Activated T-helper 17 cell treated with anti-CD3 and anti-CD28 coated beads, Interleukin-2, amount 50 U/mL, for 72 hours (primary cell): ENCODE results near the gene SEC61B. TPM values are rescaled to one million over a fixed set of nuclear protein-coding genes. Genes with fewer than 3 reads are reported as not detected.
"Not testable (repeated sequence)": the region's sequence is repeated elsewhere in the genome, so short reads cannot be mapped to it uniquely, and the experiment has no call there.

Experiments used
- ATAC-seq: fragments of 150-1000 bp; cut with Tn5 transposase; replicated peaks from 2 replicates; pipeline ENCODE4 v1.10.0; 2021; ENCODE audit warnings: mild to moderate bottlenecking, moderate library complexity
- H3K27ac Mint-ChIP-seq: one replicate; pipeline ENCODE4 v1.8.0; 2022; ENCODE audit warnings: mixed read lengths
- H3K27me3 Mint-ChIP-seq: one replicate; pipeline ENCODE4 v1.8.0; 2022; ENCODE audit warnings: mixed read lengths
- H3K36me3 Mint-ChIP-seq: one replicate; pipeline ENCODE4 v1.8.0; 2022; ENCODE audit warnings: low read depth, mild to moderate bottlenecking, mixed read lengths
- H3K4me1 Mint-ChIP-seq: one replicate; pipeline ENCODE4 v1.8.0; 2022; ENCODE audit warnings: mixed read lengths
- H3K4me3 Mint-ChIP-seq: one replicate; pipeline ENCODE4 v1.8.0; 2022; ENCODE audit warnings: mild to moderate bottlenecking, mixed read lengths
- H3K9me3 Mint-ChIP-seq: one replicate; pipeline ENCODE4 v1.8.0; 2022; ENCODE audit warnings: mixed read lengths
- total RNA-seq, 2 donors: library from RNA; stranded (reverse); gene quantifications; one replicate each; pipeline ENCODE4 v1.2.3, GENCODE V29; 2022

SEC61B gene
- total RNA-seq, 2 donors from 2014 or later = 80.0 to 128 TPM

GRCh38 chr9:99184475-99185347 lies 37.4 kb upstream of the SEC61B start:
- Mint-ChIP-seq H3K4me1 (peaks cover 29% of the 10 kb centered on the region), H3K27ac (peak overlapping the region; percentile 61), H3K36me3 (no peaks in the 10 kb centered on the region), H3K9me3 (no peaks in the 10 kb centered on the region), H3K4me3 (peak overlapping the region; percentile 38), H3K27me3 (peaks cover 6% of the 10 kb centered on the region)
- peak; percentile 62 for ATAC-seq

- no peak for ATAC-seq
- no peaks in the 10 kb centered on the region for H3K36me3 Mint-ChIP-seq
- no peaks in the 10 kb centered on the region for H3K9me3 Mint-ChIP-seq
- H3K27ac Mint-ChIP-seq = no peak overlapping the region
- no peak overlapping the region for H3K4me3 Mint-ChIP-seq
- H3K4me1 Mint-ChIP-seq = peaks cover 25% of the 10 kb centered on the region
- H3K27me3 Mint-ChIP-seq = peaks cover 6% of the 10 kb centered on the region
Measured at GRCh38 chr9:99185348-99185632, 36.8 kb upstream of the SEC61B start.

GRCh38 chr9:99185934-99186333 lies 36.1 kb upstream of the SEC61B start:
- H3K9me3 Mint-ChIP-seq = no peaks in the 10 kb centered on the region
- H3K4me1 Mint-ChIP-seq = peaks cover 20% of the 10 kb centered on the region
- ATAC-seq = no peak
- no peaks in the 10 kb centered on the region for H3K36me3 Mint-ChIP-seq
- H3K4me3 Mint-ChIP-seq = no peak overlapping the region
- H3K27ac Mint-ChIP-seq = no peak overlapping the region
- peaks cover 8% of the 10 kb centered on the region for H3K27me3 Mint-ChIP-seq

- no peak for ATAC-seq
- H3K27me3 Mint-ChIP-seq = peaks cover 16% of the 10 kb centered on the region
- H3K4me1 Mint-ChIP-seq = peaks cover 9% of the 10 kb centered on the region
- no peaks in the 10 kb centered on the region for H3K36me3 Mint-ChIP-seq
- H3K27ac Mint-ChIP-seq = no peak overlapping the region
- H3K4me3 Mint-ChIP-seq = no peak overlapping the region
- H3K9me3 Mint-ChIP-seq = no peaks in the 10 kb centered on the region
Measured at GRCh38 chr9:99187311-99187710, 34.8 kb upstream of the SEC61B start.

- Mint-ChIP-seq H3K4me3 (no peak overlapping the region), H3K27me3 (peaks cover 16% of the 10 kb centered on the region), H3K27ac (no peak overlapping the region), H3K36me3 (no peaks in the 10 kb centered on the region), H3K4me1 (peaks cover 5% of the 10 kb centered on the region), H3K9me3 (no peaks in the 10 kb centered on the region)
- no peak for ATAC-seq
Measured at GRCh38 chr9:99189186-99189585, 32.9 kb upstream of the SEC61B start.

- H3K27ac Mint-ChIP-seq = no peak overlapping the region
- H3K36me3 Mint-ChIP-seq = no peaks in the 10 kb centered on the region
- no peak for ATAC-seq
- H3K4me3 Mint-ChIP-seq = no peak overlapping the region
- no peaks in the 10 kb centered on the region for H3K4me1 Mint-ChIP-seq
- H3K9me3 Mint-ChIP-seq = no peaks in the 10 kb centered on the region
- peaks cover 16% of the 10 kb centered on the region for H3K27me3 Mint-ChIP-seq
Measured at GRCh38 chr9:99189887-99190596, 32.0 kb upstream of the SEC61B start.

GRCh38 chr9:99190597-99191283 lies 31.3 kb upstream of the SEC61B start:
- no peak overlapping the region for H3K4me3 Mint-ChIP-seq
- no peak overlapping the region for H3K27ac Mint-ChIP-seq
- H3K27me3 Mint-ChIP-seq = peaks cover 16% of the 10 kb centered on the region
- no peaks in the 10 kb centered on the region for H3K36me3 Mint-ChIP-seq
- no peak for ATAC-seq
- H3K9me3 Mint-ChIP-seq = no peaks in the 10 kb centered on the region
- H3K4me1 Mint-ChIP-seq = no peaks in the 10 kb centered on the region

GRCh38 chr9:99192786-99193465 lies 29.2 kb upstream of the SEC61B start:
- Mint-ChIP-seq H3K4me3 (no peak overlapping the region), H3K9me3 (no peaks in the 10 kb centered on the region), H3K27me3 (peaks cover 16% of the 10 kb centered on the region), H3K27ac (no peak overlapping the region), H3K36me3 (no peaks in the 10 kb centered on the region), H3K4me1 (no peaks in the 10 kb centered on the region)
- no peak for ATAC-seq

- no peak overlapping the region for H3K27ac Mint-ChIP-seq
- no peaks in the 10 kb centered on the region for H3K9me3 Mint-ChIP-seq
- peaks cover 12% of the 10 kb centered on the region for H3K27me3 Mint-ChIP-seq
- no peak overlapping the region for H3K4me3 Mint-ChIP-seq
- H3K36me3 Mint-ChIP-seq = no peaks in the 10 kb centered on the region
- no peaks in the 10 kb centered on the region for H3K4me1 Mint-ChIP-seq
- no peak for ATAC-seq
Measured at GRCh38 chr9:99193466-99193821, 28.6 kb upstream of the SEC61B start.

- H3K27ac Mint-ChIP-seq, ATAC-seq, H3K36me3 Mint-ChIP-seq, H3K9me3 Mint-ChIP-seq, H3K4me3 Mint-ChIP-seq, H3K27me3 Mint-ChIP-seq, H3K4me1 Mint-ChIP-seq: not testable (repeated sequence)
Measured at GRCh38 chr9:99196484-99196883, 25.6 kb upstream of the SEC61B start.

- no peak overlapping the region for H3K27ac Mint-ChIP-seq
- no peaks in the 10 kb centered on the region for H3K36me3 Mint-ChIP-seq
- H3K27me3 Mint-ChIP-seq = peaks cover 1% of the 10 kb centered on the region
- H3K9me3 Mint-ChIP-seq = no peaks in the 10 kb centered on the region
- no peaks in the 10 kb centered on the region for H3K4me1 Mint-ChIP-seq
- no peak for ATAC-seq
- H3K4me3 Mint-ChIP-seq = no peak overlapping the region
Measured at GRCh38 chr9:99197124-99197630, 24.9 kb upstream of the SEC61B start.

- Mint-ChIP-seq H3K27me3 (no peaks in the 10 kb centered on the region), H3K9me3 (no peaks in the 10 kb centered on the region), H3K4me1 (no peaks in the 10 kb centered on the region), H3K27ac (no peak overlapping the region), H3K36me3 (no peaks in the 10 kb centered on the region), H3K4me3 (no peak overlapping the region)
- ATAC-seq = no peak
Measured at GRCh38 chr9:99197987-99198386, 24.1 kb upstream of the SEC61B start.

GRCh38 chr9:99199938-99200539 lies 22.0 kb upstream of the SEC61B start:
- Mint-ChIP-seq H3K27ac (no peak overlapping the region), H3K27me3 (no peaks in the 10 kb centered on the region), H3K9me3 (no peaks in the 10 kb centered on the region), H3K36me3 (no peaks in the 10 kb centered on the region), H3K4me3 (no peak overlapping the region), H3K4me1 (no peaks in the 10 kb centered on the region)
- no peak for ATAC-seq

GRCh38 chr9:99201603-99202002 lies 20.5 kb upstream of the SEC61B start:
- Mint-ChIP-seq H3K4me1 (no peaks in the 10 kb centered on the region), H3K4me3 (no peak overlapping the region), H3K27me3 (no peaks in the 10 kb centered on the region), H3K27ac (no peak overlapping the region), H3K9me3 (no peaks in the 10 kb centered on the region), H3K36me3 (no peaks in the 10 kb centered on the region)
- no peak for ATAC-seq
